MM.1S (cell line): ENCODE measurements around the gene PPA2.
"Not testable (repeated sequence)": the region's sequence is repeated elsewhere in the genome, so short reads cannot be mapped to it uniquely, and the experiment has no call there.

ENCODE experiments used
- DNase-seq: peaks from one replicate; pipeline ENCODE4 v3.0.0-alpha.2; 2015
- H2AFZ ChIP-seq: fragments of 300-600 bp; sonication (generic); 2 replicates; pipeline ENCODE4 v1.6.0; 2016; ENCODE audit warnings: antibody characterized with exemption, low read length
- H3F3A ChIP-seq: fragments of 300-600 bp; sonication (generic); 2 replicates; pipeline ENCODE4 v1.6.1; 2016; ENCODE audit warnings: mild to moderate bottlenecking, antibody characterized with exemption, low read length, moderate library complexity, mixed read lengths; ENCODE audit not compliant: insufficient read depth
- H3K27ac ChIP-seq: fragments of 300-600 bp; sonication (generic); 2 replicates; pipeline ENCODE4 v1.5.1; 2016; ENCODE audit warnings: mild to moderate bottlenecking, low read length
- H3K27me3 ChIP-seq: fragments of 300-600 bp; sonication (generic); replicated peaks from 2 replicates; pipeline ENCODE4 v1.6.0; 2016; ENCODE audit warnings: low read length; ENCODE audit not compliant: insufficient read depth
- H3K36me3 ChIP-seq: fragments of 300-600 bp; sonication (generic); replicated peaks from 2 replicates; pipeline ENCODE4 v1.6.1; 2016; ENCODE audit warnings: mild to moderate bottlenecking, low read length, mixed read lengths; ENCODE audit not compliant: insufficient read depth
- H3K4me1 ChIP-seq: fragments of 300-600 bp; sonication (generic); 2 replicates; pipeline ENCODE4 v1.6.1; 2016; ENCODE audit warnings: low read length, mixed read lengths
- H3K4me2 ChIP-seq: fragments of 300-600 bp; sonication (generic); 2 replicates; pipeline ENCODE4 v1.6.0; 2016; ENCODE audit warnings: low read depth, low read length
- H3K4me3 ChIP-seq: fragments of 300-600 bp; sonication (generic); 2 replicates; pipeline ENCODE4 v1.5.1; 2016; ENCODE audit warnings: low read length, mixed read lengths
- H3K79me2 ChIP-seq: fragments of 300-600 bp; sonication (generic); 2 replicates; pipeline ENCODE4 v1.6.1; 2016; ENCODE audit warnings: mixed run types, low read length, mixed read lengths
- H3K9ac ChIP-seq: fragments of 300-600 bp; sonication (generic); 2 replicates; pipeline ENCODE4 v1.6.1; 2016; ENCODE audit warnings: low read length, mixed read lengths
- H3K9me2 ChIP-seq: fragments of 300-600 bp; sonication (generic); replicated peaks from 2 replicates; pipeline ENCODE4 v1.6.1; 2016; ENCODE audit warnings: mild to moderate bottlenecking, low read length, mixed read lengths; ENCODE audit not compliant: insufficient read depth
- H3K9me3 ChIP-seq: fragments of 300-600 bp; sonication (generic); replicated peaks from 2 replicates; pipeline ENCODE4 v1.6.1; 2016; ENCODE audit warnings: mild to moderate bottlenecking, low read length, mixed read lengths; ENCODE audit not compliant: insufficient read depth
- H4K20me1 ChIP-seq: fragments of 300-600 bp; sonication (generic); 2 replicates; pipeline ENCODE4 v1.6.1; 2016; ENCODE audit warnings: mild to moderate bottlenecking, low read length, moderate library complexity, mixed read lengths; ENCODE audit not compliant: insufficient read depth
- EZH2 ChIP-seq: fragments of 300-600 bp; sonication (generic); optimal IDR thresholded peaks from 2 replicates; pipeline ENCODE3; 2017; ENCODE audit warnings: low read depth, mild to moderate bottlenecking, antibody characterized with exemption, low read length, mixed read lengths
- EZH2phosphoT487 ChIP-seq: fragments of 300-600 bp; sonication (generic); IDR thresholded peaks from 2 replicates; pipeline ENCODE4 v1.6.1; 2018; ENCODE audit warnings: antibody characterized with exemption, low read length
- TF ChIP-seq, protein P1 (sequence below): fragments of 300-600 bp; sonication (generic); IDR thresholded peaks from 2 replicates; pipeline ENCODE4 v1.5.1; 2016; ENCODE audit warnings: antibody characterized with exemption, low read length, mixed read lengths

The PPA2 gene

DNA sequence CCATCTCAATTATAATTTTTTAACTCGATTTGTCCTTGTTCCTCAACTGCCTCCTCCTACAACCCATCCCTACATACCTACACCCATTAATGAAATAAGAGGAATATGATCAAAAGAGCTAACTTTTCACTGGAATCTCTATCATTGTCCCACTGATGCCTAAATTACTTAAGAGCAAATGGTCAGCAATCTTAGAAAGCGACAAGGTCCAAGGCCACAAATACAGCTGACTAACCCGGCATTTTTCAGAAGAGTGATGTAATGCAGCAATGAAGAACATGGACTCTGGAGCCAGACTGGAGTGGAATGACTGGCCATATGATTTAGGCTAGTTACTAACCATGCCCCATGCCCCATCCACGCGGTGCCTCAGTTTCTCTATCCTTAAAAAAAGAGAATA is 56.2 kb downstream of the PPA2 start:
- no peak overlapping the region for H3K4me3 ChIP-seq
- no peaks in the 10 kb centered on the region for H3K9me2 ChIP-seq
- no peak overlapping the region for H2AFZ ChIP-seq
- H3K4me2 ChIP-seq = no peak overlapping the region
- no peaks in the 10 kb centered on the region for H3K27me3 ChIP-seq
- H3K27ac ChIP-seq = no peak overlapping the region
- H3K36me3 ChIP-seq = peaks cover 3% of the 10 kb centered on the region; the same call in 1 of the 2 replicates
- H3F3A ChIP-seq = no peaks in the 10 kb centered on the region
- H3K4me1 ChIP-seq = no peaks in the 10 kb centered on the region
- no peaks in the 10 kb centered on the region for H3K79me2 ChIP-seq
- H3K9me3 ChIP-seq = no peaks in the 10 kb centered on the region
- no peak overlapping the region for H3K9ac ChIP-seq
- TF ChIP-seq, protein P1, sequence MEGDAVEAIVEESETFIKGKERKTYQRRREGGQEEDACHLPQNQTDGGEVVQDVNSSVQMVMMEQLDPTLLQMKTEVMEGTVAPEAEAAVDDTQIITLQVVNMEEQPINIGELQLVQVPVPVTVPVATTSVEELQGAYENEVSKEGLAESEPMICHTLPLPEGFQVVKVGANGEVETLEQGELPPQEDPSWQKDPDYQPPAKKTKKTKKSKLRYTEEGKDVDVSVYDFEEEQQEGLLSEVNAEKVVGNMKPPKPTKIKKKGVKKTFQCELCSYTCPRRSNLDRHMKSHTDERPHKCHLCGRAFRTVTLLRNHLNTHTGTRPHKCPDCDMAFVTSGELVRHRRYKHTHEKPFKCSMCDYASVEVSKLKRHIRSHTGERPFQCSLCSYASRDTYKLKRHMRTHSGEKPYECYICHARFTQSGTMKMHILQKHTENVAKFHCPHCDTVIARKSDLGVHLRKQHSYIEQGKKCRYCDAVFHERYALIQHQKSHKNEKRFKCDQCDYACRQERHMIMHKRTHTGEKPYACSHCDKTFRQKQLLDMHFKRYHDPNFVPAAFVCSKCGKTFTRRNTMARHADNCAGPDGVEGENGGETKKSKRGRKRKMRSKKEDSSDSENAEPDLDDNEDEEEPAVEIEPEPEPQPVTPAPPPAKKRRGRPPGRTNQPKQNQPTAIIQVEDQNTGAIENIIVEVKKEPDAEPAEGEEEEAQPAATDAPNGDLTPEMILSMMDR = no peak
- TF ChIP-seq EZH2phosphoT487 = no peak
- no peak for TF ChIP-seq EZH2
- H4K20me1 ChIP-seq = no peaks in the 10 kb centered on the region
- no peak for DNase-seq

DNA sequence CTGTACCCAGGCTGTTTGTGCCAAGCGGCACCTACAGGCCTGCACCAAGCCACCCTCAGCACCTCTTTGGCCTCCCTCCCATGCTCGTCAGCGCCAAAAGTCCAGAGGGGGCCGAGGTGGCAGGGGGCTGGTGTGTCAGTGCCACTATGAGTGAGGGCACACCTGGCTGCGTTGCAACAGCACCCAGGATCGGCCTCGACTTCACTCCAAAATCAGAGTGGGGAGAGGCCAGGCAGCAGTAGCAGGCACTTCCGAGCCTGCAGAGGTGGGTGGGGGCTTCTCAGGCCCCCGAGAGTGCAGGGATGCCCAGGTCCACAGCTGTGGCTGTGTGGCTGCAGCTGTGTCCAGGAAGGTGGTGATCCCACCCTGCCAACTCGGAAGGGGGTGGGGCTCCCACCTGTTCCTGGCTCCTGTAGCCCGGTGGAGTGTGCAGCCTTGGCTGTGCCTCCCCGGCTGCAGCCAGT is 58.5 kb downstream of the PPA2 start:
- Histone ChIP-seq H3K36me3 (no peaks in the 10 kb centered on the region), H2AFZ (no peak overlapping the region), H3F3A (no peaks in the 10 kb centered on the region), H3K9me2 (no peaks in the 10 kb centered on the region), H3K79me2 (no peaks in the 10 kb centered on the region), H3K4me2 (no peak overlapping the region), H3K9me3 (no peaks in the 10 kb centered on the region), H3K4me3 (no peak overlapping the region), H3K27me3 (no peaks in the 10 kb centered on the region), H3K9ac (no peak overlapping the region), H4K20me1 (no peaks in the 10 kb centered on the region), H3K4me1 (no peaks in the 10 kb centered on the region), H3K27ac (no peak overlapping the region)
- TF ChIP-seq EZH2phosphoT487 (no peak), EZH2 (no peak)
- TF ChIP-seq, protein P1 = no peak
- DNase-seq = no peak

DNA sequence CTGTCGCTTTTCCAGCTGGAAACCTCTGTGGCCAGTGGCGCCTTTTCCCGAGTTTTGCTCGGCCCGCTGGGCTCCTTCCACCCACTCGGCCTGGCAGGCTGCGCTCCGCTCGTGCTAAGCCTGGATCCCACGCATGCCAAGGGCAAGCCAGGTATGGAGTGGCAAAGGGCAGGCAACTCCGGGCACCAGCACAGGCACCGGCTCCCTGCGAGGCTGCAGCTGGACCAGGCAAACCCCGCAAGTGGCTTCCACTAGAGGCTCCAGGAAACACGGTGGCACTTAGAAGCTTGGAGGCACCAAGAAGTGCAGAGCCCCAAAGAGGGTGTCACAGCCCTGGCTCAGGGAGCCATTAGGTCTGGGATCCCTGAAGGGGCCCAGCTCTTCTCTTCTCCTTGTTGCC is 59.5 kb downstream of the PPA2 start:
- no peaks in the 10 kb centered on the region for H3K4me1 ChIP-seq
- H3F3A ChIP-seq = no peaks in the 10 kb centered on the region
- TF ChIP-seq EZH2phosphoT487 = no peak
- TF ChIP-seq, protein P1 = no peak
- TF ChIP-seq EZH2 = no peak
- H3K9me2 ChIP-seq = no peaks in the 10 kb centered on the region
- no peak overlapping the region for H3K4me2 ChIP-seq
- H2AFZ ChIP-seq = no peak overlapping the region
- H3K4me3 ChIP-seq = no peak overlapping the region
- H4K20me1 ChIP-seq = no peaks in the 10 kb centered on the region
- H3K27me3 ChIP-seq = no peaks in the 10 kb centered on the region
- no peaks in the 10 kb centered on the region for H3K79me2 ChIP-seq
- H3K9me3 ChIP-seq = no peaks in the 10 kb centered on the region
- no peak for DNase-seq
- H3K36me3 ChIP-seq = no peaks in the 10 kb centered on the region
- no peak overlapping the region for H3K9ac ChIP-seq
- no peak overlapping the region for H3K27ac ChIP-seq

DNA sequence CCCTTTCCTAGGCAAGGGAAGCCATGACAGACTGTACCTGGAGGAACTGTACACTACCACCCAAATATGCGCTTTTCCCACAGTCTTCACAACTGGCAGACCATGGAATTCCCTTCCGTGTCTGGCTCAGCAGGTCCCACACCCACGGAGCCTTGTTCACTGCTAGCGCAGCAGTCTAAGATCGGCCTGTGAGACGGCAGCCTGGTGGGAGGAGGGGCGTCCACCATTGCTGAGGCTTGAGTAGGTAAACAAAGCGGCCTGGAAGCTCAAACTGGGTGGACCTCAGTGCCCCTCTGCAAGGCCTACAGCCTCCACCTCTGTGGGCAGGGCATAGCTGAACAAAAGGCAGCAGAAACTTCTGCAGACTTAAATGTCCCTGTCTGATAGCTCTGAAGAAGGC is 64.7 kb downstream of the PPA2 start:
- not testable (repeated sequence) for H3K27me3 ChIP-seq, H3K9me2 ChIP-seq, H3K79me2 ChIP-seq, DNase-seq, H3F3A ChIP-seq, H3K9ac ChIP-seq, H3K27ac ChIP-seq, H3K9me3 ChIP-seq, H2AFZ ChIP-seq, H3K4me2 ChIP-seq, H4K20me1 ChIP-seq, H3K4me1 ChIP-seq, H3K4me3 ChIP-seq, H3K36me3 ChIP-seq
